Transverse colon (tissue), 4 donors: ENCODE data around the gene HYAL2.

Experiments used
- EP300 ChIP-seq: sonication (generic); formaldehyde crosslinking; IDR thresholded peaks from one replicate; pipeline ENCODE4 v1.6.1; 2017; ENCODE audit warnings: antibody characterized with exemption, low read depth
- POLR2A ChIP-seq: fragments of 450-650 bp; IDR thresholded peaks from one replicate; pipeline ENCODE4 v1.6.1; 2016; ENCODE audit warnings: antibody characterized with exemption, mild to moderate bottlenecking, moderate library complexity
- POLR2AphosphoS5 ChIP-seq, 3 donors: sonication (generic); formaldehyde crosslinking; IDR thresholded peaks; one replicate each; pipeline ENCODE4 v1.6.1; 2016; ENCODE audit warnings: antibody characterized with exemption in 3 of 3
- TF ChIP-seq, protein P1 (sequence below), 5 experiments: fragments of 200-600 bp in 3 of 5; fragments of 450-650 bp in 2 of 5; sonication (generic) in 3 of 5; IDR thresholded peaks; 1 replicate in 2 of 5; 2 replicates in 3 of 5; pipeline ENCODE4 v1.5.1; 2016 to 2017; ENCODE audit warnings: antibody characterized with exemption in 5 of 5, inconsistent platforms in 3 of 5, mild to moderate bottlenecking in 2 of 5, moderate library complexity in 1 of 5

DNA sequence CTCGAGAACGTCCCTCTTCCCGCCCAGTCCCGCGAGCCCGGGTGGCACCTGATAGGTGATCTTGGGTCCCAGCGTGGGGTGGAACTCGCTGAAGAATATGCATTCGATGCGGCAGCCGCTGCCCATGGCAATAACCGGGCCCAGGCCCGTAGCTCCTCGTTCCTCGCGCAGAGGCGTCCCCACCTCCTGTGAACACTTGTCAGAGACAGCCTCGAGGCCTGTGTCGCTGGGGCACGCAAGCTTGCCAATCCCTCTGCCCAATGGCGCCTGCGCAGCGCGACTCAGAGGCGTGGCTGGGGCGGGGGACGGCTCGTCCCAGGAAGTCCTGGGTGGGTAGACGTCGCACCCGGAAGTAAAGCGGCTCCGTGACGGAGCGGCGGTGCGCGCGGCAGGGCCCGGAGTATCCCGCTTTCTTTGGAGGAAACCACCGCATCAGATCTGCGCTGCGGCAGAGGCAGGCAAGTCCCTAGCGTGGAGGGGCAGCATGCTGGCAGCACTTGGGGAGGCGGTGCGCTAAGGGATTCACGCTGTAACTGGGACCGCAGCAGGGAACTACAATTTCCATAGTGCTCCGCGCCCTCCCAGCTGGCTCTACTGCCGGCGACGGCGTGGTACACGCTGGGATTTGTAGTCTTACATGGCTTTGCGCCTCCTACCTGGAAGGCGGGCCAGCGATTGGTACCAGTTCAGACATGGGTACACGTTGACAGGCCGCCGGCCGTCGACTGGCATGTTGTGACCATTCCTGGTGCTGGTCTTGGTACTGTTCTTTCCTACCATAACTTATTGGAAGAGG lies 28.2 kb upstream of the HYAL2 start, which contains the start of the genes CYB561D2 and NPRL2:
- TF ChIP-seq, protein P1, sequence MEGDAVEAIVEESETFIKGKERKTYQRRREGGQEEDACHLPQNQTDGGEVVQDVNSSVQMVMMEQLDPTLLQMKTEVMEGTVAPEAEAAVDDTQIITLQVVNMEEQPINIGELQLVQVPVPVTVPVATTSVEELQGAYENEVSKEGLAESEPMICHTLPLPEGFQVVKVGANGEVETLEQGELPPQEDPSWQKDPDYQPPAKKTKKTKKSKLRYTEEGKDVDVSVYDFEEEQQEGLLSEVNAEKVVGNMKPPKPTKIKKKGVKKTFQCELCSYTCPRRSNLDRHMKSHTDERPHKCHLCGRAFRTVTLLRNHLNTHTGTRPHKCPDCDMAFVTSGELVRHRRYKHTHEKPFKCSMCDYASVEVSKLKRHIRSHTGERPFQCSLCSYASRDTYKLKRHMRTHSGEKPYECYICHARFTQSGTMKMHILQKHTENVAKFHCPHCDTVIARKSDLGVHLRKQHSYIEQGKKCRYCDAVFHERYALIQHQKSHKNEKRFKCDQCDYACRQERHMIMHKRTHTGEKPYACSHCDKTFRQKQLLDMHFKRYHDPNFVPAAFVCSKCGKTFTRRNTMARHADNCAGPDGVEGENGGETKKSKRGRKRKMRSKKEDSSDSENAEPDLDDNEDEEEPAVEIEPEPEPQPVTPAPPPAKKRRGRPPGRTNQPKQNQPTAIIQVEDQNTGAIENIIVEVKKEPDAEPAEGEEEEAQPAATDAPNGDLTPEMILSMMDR (IDR thresholded peaks at IDR 0.05) = peak in 1 of 5 experiments; percentile 8
- TF ChIP-seq POLR2A = peak; percentile 93
- TF ChIP-seq EP300 = no peak
- peak; percentile 89 to 97 (median 90) for TF ChIP-seq POLR2AphosphoS5 (IDR thresholded peaks at IDR 0.05)
